IPS-18a (cell line): ENCODE data around the gene FTO.

Source experiments
- H3K27ac ChIP-seq: one replicate; pipeline ENCODE4 v1.5.1; 2013; ENCODE audit warnings: low read length
- H3K27me3 ChIP-seq: one replicate; pipeline ENCODE4 v1.6.1; 2013; ENCODE audit warnings: mild to moderate bottlenecking, low read length; ENCODE audit not compliant: control insufficient read depth, insufficient read depth
- H3K36me3 ChIP-seq: one replicate; pipeline ENCODE4 v1.6.1; 2013; ENCODE audit warnings: low read depth, low read length; ENCODE audit not compliant: control insufficient read depth
- H3K4me1 ChIP-seq: one replicate; pipeline ENCODE4 v1.6.1; 2013; ENCODE audit warnings: low read depth, low read length; ENCODE audit not compliant: control insufficient read depth
- H3K4me3 ChIP-seq: one replicate; pipeline ENCODE4 v1.5.1; 2013; ENCODE audit warnings: low read length
- H3K9ac ChIP-seq: one replicate; pipeline ENCODE4 v1.6.1; 2013; ENCODE audit warnings: mild to moderate bottlenecking, low read length, moderate library complexity
- H3K9me3 ChIP-seq: one replicate; pipeline ENCODE4 v1.6.1; 2013; ENCODE audit warnings: low read depth, low read length; ENCODE audit not compliant: control insufficient read depth

FTO gene

DNA sequence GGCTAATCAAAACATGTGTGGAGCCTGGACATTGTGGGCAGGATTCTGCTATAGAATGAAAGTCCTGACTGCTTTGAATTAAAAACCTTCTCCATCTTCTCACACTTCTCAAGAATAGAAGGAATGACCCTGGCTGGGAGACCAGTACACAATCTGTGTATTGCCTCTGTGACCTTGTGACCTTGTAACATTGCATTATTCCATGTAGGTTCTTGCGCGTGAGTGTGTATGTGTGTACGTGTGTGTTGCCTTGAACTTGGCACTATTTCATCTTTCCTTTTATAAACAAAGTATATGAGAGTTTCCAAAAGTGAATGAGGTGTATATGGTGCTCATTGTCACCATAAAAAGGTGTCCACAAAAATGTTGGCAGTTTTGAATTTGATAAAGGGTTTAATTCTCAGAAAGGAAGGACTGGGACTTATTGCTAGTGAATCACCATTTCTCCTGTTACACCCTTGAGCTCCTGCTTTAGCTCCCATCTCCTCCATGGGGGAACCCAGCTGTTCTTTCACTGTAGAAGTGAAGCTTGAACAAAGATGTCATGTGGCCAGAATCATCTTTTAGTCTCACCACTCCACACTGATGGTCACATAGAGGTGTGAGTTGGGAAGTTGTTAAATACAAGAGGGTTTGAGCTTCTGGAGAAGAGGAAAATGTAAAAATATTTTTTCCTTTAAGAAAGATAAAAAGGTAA is 244.9 kb downstream of the FTO start:
- H3K4me3 ChIP-seq, result no peak overlapping the region
- H3K9ac ChIP-seq, result no peak overlapping the region
- H3K9me3 ChIP-seq, result no peaks in the 10 kb centered on the region
- H3K4me1 ChIP-seq, result no peaks in the 10 kb centered on the region
- H3K36me3 ChIP-seq, result no peaks in the 10 kb centered on the region
- H3K27ac ChIP-seq, result no peak overlapping the region
- H3K27me3 ChIP-seq, result no peaks in the 10 kb centered on the region

DNA sequence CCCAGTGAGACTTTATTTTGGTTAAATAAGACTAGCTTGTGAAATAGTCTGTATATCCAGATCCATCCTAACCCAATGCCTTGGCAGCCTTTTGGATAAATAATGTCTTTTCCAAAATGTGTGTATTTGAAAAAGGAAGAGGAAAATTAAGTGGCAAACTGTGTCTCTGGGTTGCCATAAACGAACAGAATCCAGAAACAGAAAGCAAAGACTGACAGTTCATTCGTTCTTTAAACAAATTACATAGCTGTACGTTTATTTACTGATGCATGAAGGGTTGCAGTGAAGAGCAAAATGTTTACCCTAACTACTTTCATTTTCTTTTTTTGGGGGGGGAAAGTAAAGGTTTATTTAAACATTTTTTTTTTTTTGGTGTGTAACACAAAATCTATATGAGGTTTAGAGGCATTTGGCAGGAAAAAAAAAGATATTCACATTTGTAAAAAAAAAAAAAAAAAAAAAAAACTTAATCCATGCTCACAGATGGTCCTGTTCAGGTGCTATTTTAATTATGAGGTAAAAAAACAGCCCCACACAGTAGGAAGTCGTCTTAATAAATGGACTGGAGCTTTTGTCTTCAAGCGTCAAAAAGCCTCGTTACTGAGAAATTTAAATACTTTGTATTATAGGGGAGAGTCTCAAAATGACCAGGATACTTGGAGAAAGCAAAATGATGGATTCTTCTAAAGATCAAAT is 245.9 kb downstream of the FTO start:
- no peaks in the 10 kb centered on the region for H3K27me3 ChIP-seq
- H3K27ac ChIP-seq, result no peak overlapping the region
- H3K36me3 ChIP-seq, result no peaks in the 10 kb centered on the region
- H3K4me1 ChIP-seq, result no peaks in the 10 kb centered on the region
- no peak overlapping the region for H3K9ac ChIP-seq
- H3K4me3 ChIP-seq, result no peak overlapping the region
- H3K9me3 ChIP-seq, result no peaks in the 10 kb centered on the region

DNA sequence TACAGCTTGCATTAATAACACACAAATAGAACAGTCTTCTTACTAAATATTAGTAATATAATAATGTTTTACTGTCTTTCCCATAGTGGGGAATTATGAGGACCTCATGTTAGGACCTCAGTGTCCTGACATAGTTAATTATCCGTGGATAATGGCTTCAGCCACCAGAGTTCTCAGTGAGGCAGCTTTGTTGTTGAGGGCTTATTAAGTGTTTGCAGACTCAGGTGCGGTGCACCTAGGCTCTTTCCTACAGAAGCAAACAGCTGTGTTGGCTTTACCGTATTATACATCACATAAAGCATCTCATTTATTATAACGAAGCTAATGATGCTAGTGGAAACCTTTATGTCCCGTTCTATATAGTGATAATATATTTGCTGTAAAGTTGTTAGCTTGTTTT is 246.7 kb downstream of the FTO start:
- no peak overlapping the region for H3K9ac ChIP-seq
- H3K4me1 ChIP-seq, result no peaks in the 10 kb centered on the region
- H3K27me3 ChIP-seq, result no peaks in the 10 kb centered on the region
- H3K27ac ChIP-seq, result no peak overlapping the region
- H3K36me3 ChIP-seq, result no peaks in the 10 kb centered on the region
- H3K9me3 ChIP-seq, result no peaks in the 10 kb centered on the region
- H3K4me3 ChIP-seq, result no peak overlapping the region

DNA sequence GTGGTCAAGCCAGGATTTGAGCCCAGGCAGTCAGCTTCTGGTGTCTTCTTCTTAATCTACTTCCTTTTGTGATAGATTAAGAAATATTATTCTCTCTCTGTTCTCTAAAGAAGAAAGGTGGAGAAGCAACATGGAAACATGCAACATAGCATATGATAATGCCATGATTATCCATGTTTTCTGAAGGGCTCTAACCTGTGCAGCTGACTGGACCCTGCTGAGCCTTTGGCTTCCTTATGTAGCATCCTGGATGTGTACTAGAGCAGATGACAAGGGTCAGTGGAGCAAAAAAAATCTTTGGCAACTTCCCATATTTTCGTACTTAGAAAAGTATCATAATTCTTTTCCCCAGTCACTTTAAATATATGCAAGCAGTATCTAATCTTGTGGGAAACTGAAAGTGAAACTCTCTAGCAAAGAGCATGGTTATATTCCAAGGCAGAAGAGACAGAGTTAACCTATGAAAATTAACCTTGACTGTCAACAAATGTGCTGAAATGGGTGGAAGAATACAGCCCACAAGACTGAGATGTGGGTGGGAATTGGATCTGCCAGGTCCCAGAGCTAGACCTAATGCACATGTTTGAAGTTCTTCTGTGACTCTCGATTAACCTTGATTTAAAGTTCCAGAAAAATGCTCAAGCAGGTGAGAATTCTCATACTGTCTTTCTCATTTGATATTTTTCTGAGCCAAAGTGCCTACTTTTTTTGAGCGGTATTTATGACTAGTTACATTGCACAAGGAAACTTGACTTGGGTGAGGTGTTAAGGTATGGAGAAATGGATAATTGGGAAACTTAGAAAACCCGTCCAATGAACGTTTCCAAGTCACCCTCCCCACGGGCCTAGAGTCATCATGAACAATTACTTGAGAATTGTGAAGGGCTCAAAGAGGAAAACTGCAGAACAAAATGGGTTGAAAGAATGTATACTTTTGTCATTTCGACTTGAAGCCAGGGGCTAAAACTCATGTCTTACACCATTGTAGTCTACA is 248.6 kb downstream of the FTO start:
- no peak overlapping the region for H3K9ac ChIP-seq
- H3K27me3 ChIP-seq, result no peaks in the 10 kb centered on the region
- H3K27ac ChIP-seq, result no peak overlapping the region
- no peaks in the 10 kb centered on the region for H3K36me3 ChIP-seq
- H3K4me3 ChIP-seq, result no peak overlapping the region
- H3K4me1 ChIP-seq, result no peaks in the 10 kb centered on the region
- H3K9me3 ChIP-seq, result no peaks in the 10 kb centered on the region

DNA sequence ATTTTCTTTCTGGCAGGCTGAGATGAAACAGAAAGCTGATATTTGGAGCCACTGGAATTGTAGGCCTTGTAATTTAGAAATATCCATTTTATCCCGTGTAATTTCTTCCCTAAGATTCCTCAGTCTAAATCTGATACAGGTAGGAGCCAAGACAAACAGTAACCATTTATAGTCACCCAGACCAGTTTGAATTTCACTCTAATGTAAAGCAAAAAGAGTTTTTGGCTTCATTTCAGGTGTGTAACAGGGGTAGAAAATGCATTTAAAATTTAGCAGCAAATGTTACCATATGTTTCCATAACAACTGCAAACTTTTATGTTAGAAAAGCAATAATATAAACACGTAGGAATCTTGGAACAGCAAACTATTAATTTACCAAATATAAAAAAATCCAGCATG is 249.4 kb downstream of the FTO start:
- no peaks in the 10 kb centered on the region for H3K9me3 ChIP-seq
- no peaks in the 10 kb centered on the region for H3K36me3 ChIP-seq
- no peak overlapping the region for H3K27ac ChIP-seq
- H3K4me1 ChIP-seq, result no peaks in the 10 kb centered on the region
- H3K4me3 ChIP-seq, result no peak overlapping the region
- no peak overlapping the region for H3K9ac ChIP-seq
- H3K27me3 ChIP-seq, result no peaks in the 10 kb centered on the region

DNA sequence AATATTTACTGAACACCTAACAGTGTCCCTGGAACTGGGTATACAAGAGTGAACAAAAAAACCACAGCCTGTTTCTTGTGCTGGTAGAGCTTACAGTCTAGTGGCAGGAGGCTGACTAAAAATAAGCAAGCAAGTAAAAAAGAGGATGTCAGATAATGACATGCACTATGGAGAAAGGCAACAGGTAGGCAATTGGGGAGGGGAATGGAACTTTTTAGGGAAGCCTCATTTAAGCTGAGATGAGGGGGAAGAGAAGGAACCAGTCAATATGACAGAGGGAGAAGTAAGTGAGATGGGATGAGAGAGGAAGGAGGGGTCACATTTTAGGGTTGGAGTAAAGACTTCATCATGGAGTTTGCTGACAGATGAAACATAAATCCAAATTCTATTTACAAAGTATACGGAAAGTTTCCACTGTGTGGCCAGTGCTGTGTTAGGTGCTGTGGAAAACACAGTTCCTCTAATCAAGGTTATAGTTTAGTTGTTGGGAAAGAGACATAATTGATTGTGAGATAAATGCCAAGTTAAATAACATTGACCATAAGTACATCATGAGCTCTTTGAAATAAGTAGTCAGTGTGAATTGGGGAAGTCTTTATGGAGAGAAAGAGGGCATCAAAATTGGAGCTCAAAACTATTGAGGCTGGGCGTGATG is 251.4 kb downstream of the FTO start:
- no peaks in the 10 kb centered on the region for H3K36me3 ChIP-seq

DNA sequence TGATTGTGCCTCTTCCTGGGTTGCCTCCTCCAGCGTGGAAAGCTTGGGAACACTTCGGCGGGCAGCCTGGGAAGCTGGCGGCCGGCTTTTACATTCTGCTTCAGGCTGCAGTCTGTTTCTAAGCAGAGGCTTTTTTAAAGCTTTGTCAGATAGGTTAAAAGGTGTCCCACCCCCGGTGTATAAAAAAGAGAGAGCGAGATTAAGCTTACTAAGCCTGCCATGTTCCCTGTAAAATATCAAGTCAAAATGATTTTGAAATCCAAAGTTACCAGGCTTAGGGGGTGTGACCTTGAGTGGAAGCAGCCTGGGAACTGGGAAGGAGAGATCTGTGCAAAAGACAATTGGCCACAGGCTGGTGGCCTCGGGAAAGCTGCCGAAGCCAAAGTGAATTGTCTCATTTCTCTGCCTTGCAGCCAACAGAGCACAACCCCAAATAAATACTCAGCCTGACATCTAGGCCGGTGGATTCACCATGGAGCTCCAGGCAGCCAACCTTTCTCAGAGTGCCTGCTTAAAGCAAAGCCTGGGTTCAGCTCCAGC is 254.5 kb downstream of the FTO start:
- Histone ChIP-seq H3K9me3 (no peaks in the 10 kb centered on the region), H3K9ac (no peak overlapping the region), H3K4me3 (no peak overlapping the region), H3K27me3 (no peaks in the 10 kb centered on the region), H3K4me1 (no peaks in the 10 kb centered on the region), H3K36me3 (no peaks in the 10 kb centered on the region), H3K27ac (no peak overlapping the region)

More for the DNA sequence above, 251.4 kb downstream of the FTO start:
- no peak overlapping the region for H3K9ac ChIP-seq
- no peak overlapping the region for H3K4me3 ChIP-seq
- H3K27ac ChIP-seq, result no peak overlapping the region
- H3K4me1 ChIP-seq, result no peaks in the 10 kb centered on the region
- H3K27me3 ChIP-seq, result no peaks in the 10 kb centered on the region
- no peaks in the 10 kb centered on the region for H3K9me3 ChIP-seq

DNA sequence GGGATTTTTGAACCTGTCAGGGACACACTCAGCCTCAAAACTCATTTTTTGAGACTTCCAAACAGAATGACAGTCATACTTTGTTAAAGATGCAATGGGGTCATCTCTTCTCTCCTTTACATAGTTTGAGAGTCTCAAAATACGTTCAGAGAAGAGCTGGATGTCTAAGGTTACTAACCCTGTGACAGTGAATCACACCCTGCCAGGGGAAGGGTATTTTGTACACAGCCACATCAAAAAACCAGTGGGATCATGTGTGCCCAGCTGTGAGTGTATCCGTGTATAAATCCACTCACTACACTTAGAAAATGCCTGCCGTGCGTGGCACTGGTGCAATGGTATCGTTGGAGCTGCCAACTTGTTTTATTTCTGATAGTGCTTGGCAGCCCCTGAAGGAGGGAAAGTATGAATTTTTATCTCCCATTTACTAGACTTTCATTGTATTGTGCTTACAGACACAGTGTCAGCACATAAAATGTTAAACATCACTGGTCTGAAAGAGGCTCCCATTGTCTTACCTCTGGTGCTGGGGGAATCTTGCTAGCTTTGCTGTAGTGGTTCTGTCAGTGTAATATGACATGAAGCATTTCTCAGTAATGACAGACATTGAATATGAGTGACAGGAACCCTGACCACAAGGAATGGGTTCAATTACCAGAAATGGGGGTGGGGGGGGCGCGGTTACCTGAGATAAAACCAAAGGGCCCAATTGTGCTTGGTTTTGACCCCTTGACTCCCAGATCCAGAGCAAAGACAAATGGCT is 256.3 kb downstream of the FTO start:
- Histone ChIP-seq H3K4me3 (no peak overlapping the region), H3K27me3 (no peaks in the 10 kb centered on the region), H3K36me3 (no peaks in the 10 kb centered on the region), H3K9me3 (no peaks in the 10 kb centered on the region), H3K4me1 (no peaks in the 10 kb centered on the region), H3K9ac (no peak overlapping the region), H3K27ac (no peak overlapping the region)

DNA sequence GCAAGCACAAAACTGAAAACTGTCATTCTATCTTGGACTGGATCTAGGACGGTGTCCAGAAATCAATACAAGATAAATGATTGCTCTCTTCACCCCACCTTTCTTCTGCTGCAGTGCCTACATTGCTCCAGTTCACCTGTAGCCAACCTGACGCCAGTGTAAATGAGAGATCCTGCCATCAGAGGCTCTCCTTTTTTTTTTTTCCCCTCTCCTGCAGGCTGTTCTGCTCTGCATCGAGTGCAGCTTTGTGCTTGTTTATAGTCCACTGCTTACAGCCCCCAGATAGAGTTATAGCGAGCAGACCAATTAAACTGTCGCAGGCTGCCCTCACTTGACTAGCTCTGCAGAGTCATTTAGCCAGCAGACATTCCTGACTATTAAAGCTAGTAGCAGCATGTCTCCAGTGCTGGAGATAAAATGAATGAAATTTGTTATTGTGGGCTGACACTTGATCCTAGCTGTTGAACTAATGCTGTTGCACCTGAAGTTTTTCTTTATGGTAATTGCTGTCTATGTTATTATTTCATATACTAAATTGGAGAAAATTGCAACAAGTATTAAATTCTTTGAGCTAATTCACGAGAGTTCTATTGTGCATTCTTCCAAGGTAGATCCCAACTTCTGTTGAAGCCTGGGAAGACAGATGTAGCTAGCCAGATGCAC is 257.1 kb downstream of the FTO start:
- Histone ChIP-seq H3K4me3 (no peak overlapping the region), H3K9me3 (no peaks in the 10 kb centered on the region), H3K27ac (no peak overlapping the region), H3K9ac (no peak overlapping the region), H3K27me3 (no peaks in the 10 kb centered on the region), H3K4me1 (no peaks in the 10 kb centered on the region), H3K36me3 (no peaks in the 10 kb centered on the region)

DNA sequence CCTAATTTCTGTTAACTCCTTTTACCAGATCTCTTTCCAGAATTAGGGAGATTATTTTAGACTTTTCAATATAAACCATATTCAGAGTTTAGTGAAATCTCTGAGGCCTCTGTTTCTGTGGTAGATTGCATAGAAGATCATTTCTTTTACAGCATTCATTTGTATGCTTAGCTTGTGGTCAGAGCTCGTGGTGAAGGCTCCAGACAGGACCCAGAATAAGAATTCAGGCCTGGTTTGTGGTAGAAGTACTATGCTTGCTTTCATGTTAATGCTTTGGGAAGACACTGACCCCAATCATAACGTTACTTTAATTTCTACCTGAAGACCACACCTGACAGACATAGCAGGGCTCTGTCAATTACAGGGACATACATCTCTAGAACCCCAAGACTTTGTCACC is 258.1 kb downstream of the FTO start:
- Histone ChIP-seq H3K27ac (no peak overlapping the region), H3K36me3 (no peaks in the 10 kb centered on the region), H3K9ac (no peak overlapping the region), H3K27me3 (no peaks in the 10 kb centered on the region), H3K4me1 (no peaks in the 10 kb centered on the region), H3K4me3 (no peak overlapping the region), H3K9me3 (no peaks in the 10 kb centered on the region)
